Measurements from ENCODE around the gene CBFA2T2. TPM values are rescaled to one million over a fixed set of nuclear protein-coding genes. Genes with fewer than 3 reads are reported as not detected.
A peak's percentile ranks its signal among the peaks of the same experiment; 100 is the strongest.

Gene CBFA2T2
- total RNA-seq, 1 experiment from 2014 or later: 2.9 TPM

DNA sequence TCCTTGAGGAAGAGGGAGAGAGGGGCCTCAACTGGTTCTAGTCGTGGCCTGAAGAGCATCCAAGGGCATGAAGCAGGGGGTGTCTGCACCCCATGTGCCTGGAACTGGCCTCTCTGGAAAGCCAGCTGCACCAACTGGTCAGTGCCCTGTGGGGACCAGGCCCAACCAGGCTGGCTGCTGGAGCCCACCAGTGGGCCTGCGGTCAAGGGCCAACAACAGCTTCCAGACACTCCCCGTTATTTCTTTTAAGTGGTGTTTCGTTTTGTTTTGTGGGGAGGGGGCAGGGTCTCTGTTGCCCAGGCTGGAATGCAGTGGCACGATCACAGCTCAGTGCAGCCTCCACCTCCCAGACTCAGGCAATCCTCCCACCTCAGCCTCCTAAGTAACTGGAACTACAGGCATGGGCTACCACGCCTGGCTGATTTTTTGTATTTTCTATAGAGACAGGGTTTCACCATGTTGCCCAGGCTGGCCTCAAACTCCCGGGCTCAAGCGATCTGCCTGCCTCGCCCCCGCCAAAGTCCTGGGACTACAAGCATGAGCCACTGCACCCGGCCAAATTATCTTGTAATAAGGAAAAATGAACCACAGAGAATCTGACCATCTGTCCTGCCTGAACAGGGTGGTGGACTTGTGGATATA is 160.3 kb downstream of the CBFA2T2 start:
- no peak for DNase-seq (ENCODE audit: low read depth)

DNA sequence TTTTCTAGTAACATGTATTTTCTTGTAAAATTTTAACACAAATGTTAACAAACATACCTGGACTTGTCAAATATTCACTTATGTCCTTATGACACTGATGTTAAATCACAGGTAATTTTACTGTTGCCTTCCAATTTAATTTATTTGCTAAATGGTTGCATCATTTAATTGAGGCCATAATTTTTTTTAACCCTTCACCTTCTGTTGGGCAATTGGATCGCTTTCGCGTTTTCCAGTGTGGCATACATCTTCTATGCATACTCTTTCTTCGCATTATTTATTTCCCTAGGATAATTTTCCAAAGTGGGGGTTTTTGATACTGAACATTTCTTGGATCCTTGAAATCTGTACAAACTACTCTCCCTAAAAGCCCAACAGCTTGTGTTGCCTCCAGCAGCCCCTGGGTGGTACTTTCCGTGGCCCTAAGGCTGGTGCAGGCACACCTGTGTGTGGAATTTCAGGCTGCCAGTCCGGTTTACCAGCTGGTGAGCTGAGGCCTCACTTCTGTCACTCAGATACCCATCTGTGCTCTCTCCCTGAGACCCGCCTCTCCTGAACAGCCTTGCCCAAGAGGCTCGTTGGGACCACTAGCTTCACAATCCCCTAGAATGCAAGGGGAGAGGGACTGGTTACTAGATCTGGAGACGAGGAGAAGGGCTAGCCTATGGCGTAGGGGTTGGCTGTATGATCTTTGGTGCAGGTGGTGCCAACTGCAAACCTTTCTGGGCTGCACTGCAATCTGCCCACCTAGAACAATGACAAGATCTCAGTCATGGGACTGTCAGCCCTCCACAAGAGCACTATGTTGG is 161.1 kb downstream of the CBFA2T2 start:
- DNase-seq (ENCODE audit: low read depth): no peak

DNA sequence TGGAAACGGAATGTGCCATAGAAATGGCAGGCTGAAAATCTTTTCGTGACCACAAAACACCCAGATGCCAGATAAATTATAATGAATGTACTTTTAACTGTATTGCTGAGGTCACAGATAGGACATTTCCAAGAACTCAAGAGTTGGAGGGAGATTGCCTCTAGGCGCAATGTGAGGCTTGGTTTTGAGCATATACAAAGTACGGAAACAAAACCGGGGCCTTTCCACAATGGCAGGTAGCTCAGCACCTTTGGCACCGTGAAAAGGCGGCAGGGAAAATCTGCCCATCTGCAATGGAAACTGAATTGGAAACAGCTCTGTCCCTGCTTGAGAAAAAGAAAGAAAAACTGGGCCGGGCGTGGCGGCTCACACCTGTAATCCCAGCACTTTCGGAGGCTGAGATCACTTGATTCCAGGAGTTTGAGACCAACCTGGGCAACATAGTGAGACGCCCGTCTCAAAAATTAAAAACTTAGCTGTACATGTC is 161.7 kb downstream of the CBFA2T2 start:
- DNase-seq (ENCODE audit: low read depth): no peak

DNA sequence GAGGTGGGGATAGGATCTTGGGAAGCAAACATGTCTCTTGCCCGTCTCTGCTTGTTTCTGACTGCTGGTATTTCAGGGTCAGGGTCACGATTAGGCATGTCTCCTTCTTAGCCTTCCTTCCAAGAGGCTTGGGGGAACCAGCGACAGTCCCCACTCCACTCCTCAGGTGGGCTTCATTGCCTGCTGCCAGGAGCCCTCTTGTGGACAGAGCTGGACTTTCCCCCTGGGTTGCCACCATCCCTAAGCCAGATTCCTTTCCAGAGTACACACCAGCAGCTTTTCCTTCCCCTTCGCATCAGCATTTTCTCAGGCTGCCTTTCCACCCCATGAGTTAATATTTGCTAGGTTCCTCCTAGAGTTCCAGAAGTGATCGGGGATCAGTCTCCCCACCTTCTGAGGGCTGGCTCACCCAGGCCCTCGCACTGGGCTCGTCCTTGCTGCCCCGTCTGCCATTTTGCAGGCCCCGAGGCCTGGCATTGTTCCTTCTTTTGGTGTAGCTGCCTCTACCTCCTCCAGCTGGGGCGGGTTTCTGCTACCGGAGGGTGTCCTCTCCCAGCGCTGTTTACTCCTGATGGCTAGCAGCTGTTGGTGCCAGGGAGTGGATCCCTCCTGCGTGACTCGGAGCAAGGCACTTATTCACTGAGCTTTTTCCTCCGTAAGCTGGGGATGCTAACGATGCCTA is 163.5 kb downstream of the CBFA2T2 start:
- peak; percentile 61 for DNase-seq (ENCODE audit: low read depth)

DNA sequence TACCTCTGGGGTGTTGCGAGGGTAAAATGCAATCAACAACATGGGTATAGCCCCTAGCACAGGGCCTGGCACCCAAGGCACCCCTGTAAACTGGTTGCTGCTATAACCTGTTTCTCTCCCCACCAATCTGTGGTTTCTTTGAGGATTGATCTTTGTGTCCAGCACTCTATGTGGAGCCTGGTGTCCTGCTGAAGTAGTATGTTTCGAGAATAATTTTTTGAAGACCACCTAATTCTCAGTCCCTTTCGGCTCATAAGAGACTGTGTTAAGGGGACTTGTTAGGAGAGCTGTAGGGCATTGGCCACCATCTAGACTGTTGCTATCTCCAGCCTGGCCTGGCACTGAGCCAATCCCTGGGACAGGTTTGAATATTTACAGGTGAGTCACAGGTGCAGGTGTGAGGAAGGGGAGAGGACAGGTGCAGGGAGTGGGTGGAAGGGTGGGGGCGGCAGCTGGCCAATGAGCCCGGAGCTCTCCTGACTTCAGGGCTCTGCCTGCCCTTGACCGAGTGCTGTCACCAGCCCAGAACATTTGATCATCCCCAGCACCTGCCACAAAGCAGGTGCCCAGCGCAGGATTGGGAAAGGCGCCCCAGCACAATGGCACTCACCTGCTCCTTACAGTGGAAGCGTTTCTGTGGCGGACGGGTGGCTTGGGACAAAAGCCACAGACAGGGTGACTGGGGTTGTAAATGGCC is 164.2 kb downstream of the CBFA2T2 start:
- no peak for DNase-seq (ENCODE audit: low read depth)

DNA sequence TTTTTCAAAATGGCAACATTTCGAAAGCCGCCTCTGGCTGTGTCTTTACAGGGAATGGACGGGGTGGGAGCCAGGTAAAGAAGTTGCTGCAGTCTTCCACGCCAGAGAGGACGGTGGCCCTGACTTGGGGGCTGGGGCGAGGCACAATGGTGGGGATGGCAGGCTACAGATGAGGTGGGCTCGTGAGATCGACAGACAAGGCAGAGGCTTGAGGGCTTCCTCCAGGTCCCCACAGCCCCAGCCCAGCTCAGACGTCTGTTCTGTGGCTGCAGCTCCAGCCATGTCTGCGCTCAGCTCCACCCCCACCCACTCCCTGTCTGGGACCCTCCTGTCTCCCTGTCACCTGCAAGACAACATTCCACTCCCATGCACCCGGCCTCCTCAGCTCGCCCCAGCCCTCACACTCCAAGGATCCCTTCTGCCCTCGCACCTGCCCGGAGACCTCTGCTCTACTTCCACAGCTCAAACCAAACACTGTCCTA is 164.8 kb downstream of the CBFA2T2 start:
- DNase-seq (ENCODE audit: low read depth): no peak

DNA sequence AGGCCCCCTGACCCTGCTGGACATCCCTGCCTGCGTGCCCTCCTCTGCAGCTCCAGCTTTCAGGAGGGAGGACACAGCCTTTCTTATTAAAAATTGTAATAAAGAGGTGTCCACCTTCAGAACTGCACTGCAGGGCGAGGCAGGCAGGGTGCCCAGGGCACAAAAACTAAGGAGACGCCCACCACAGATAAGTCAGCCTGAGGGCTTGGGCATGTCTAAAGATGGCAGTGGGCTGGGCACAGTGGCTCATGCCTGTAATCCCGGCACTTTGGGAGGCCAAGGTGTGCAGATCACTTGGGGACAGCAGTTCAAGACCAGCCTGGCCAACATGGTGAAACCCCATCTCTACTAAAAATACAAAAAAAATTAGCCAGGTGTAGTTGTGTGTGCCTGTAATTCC is 165.3 kb downstream of the CBFA2T2 start:
- no peak for DNase-seq (ENCODE audit: low read depth)

DNA sequence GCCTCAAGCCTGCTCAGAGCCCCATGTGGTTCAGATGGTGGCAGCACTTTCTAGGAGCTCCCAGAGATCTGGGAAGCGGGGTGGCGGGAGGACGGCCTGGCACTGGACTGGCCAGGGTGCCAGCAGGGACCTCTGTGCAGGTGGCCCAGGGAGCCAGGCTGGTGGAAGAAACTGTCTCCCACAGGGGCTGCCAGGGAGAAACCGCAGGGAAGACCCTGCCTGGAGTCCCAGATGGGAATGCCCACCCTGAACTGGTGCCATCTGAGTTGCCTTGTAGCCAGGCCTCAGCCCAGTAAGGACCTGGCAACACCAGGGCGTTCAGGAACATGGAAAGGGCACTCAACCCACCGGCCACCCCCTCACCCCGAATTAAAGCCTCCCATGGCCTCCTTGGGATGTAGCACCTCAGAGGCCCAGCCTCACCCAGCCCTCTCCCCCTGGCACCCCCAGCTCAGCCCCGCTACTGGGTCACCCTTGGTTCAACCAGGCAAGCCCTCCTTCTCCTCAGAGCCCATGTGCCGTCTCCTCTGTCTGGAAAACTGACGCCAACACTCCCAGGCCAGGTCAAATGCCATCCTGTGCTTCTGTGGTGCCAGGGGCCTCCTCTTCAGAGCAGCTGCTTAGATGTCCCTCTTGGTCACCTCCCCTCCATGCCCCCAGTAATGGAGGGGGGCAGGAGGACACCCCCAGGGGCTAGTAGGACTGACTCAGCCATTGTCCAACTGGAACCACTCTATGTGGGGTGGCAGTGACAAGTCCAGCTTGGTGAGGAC is 166.3 kb downstream of the CBFA2T2 start:
- DNase-seq (ENCODE audit: low read depth): no peak

DNA sequence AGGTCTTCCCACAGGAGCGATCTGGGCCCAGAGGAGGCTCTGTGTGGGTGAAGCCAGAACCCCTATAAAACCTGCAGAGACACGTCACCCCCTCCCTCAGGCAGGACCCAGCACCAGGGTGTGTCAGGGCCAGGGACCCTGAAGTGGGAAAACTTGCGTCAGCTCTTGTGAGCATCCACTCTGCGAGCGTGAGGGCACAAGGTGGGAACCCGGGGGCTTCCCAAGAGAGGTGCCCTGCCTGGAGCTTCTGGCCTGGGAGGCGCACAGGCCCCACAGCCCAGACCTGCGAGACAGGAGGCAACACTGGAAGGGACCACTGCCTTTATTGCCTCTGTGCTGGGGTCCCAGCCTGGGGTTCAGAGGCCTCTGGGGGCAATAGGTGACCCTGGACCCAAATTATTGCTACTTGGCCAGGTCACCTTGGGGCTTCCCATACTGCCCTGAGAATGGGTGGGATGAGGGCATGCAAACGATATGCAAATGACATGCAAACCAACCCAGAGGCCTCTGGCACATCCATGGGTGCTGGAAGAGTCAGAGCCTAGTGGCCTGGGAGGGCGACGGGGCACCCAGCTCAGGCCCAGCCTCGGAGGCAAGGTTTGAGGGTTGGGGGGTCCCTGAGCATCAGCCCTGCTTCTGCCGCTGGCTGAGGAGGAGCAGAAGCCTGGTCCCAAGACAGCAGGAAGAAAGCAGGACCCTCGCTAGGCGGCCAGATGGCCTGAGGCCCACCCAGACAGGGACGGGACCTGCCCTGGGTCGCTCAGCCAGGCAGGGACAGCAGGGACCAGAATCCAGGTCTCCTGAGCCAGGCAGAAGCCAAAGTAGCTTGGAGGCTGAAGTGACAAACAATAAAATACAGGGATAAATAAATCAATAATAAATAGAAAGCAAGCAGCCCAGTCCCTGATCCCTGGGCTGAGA is 167.1 kb downstream of the CBFA2T2 start:
- DNase-seq (ENCODE audit: low read depth): no peak

DNA sequence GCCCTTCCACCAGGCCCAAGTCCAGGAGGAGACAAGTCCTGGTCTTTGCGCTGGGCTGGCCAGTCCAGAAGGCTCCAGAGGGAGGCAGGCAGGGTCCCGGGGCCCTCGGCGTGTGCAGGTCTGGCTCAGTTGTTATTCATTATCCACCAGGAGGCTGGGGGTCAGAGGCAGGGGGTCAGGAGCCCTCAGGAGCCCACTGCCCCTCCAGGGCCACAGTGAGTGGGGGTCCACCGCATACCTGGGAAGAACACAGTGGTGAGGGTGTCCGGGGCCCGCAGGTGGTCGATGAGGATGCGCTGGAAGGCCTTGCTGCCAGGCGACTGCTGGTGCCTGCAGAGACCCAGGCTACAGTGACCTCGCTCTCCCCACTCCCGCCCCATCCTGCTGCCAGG is 167.8 kb downstream of the CBFA2T2 start:
- DNase-seq (ENCODE audit: low read depth): no peak

DNA sequence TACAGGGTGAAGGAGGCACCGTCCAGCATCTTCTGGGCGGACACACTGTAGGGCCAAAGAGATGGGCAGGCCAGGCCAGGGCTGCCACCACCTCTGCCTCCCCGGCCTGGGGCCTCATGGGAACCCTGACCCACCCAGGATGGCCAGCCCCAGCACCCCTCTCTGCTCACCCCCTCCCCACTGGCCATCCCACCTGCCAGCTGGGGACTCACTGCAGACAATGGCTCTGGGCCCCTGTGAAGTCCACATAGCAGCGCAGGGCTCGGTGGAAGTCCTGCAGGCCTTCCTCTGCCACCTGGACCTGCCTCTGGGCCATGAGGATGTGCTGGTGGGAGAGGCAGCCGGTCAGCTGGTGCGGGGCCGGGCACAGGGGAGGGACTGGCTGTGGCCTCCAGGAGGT is 168.6 kb downstream of the CBFA2T2 start:
- DNase-seq (ENCODE audit: low read depth): no peak

DNA sequence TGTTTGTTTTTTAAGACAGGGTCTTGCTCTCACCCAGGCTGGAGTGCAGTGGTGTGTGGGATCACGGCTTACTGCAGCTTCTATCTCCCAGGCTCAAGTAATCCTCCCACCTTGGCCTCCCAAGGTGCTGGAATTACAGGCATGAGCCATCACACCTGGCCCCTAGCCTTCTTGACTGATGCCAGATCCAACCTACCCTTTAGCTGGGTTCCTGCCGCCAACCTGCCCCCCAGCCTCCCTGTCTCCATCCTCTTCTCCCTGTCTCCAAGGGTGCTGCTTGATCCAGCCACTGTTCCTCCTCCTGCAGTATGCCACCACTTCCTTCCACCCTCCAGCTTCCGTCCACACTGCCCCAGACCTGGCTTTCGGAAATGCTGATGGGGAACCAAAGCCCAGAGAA is 169.0 kb downstream of the CBFA2T2 start:
- no peak for DNase-seq (ENCODE audit: low read depth)

DNA sequence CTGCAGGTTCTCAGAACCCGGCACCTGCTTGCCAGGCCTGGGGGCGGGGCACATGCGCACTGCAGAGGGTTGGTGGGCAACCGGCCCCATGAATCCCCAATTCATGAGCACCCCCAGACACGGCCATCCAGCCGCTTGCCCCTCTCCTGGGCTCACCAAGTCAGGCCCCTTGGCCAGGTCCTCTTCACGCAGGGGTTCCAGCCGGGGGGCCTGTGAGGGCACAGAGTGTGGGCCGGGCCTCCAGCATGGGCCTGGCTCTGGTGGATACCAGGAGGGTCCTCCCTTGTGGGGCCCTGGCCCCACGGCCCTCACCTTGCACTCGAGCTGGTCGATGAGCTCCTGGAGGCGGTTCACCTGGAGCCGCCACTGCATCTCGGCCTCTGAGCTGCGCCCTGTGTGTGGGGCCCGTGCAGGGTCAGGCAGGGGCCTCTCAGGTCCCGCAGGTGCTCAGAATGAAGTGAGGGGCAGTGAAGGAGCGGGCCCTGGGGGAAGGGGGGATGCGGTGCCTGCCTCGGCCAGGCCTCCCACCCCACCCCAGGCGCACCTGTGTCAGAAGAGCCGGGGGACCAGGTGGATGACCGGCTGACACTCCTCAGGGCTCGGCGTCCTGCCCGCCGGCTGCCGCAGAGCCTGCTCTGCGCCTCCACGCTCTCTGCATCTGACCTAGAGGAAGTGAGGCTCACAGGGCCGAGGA is 169.6 kb downstream of the CBFA2T2 start:
- DNase-seq (ENCODE audit: low read depth): no peak

DNA sequence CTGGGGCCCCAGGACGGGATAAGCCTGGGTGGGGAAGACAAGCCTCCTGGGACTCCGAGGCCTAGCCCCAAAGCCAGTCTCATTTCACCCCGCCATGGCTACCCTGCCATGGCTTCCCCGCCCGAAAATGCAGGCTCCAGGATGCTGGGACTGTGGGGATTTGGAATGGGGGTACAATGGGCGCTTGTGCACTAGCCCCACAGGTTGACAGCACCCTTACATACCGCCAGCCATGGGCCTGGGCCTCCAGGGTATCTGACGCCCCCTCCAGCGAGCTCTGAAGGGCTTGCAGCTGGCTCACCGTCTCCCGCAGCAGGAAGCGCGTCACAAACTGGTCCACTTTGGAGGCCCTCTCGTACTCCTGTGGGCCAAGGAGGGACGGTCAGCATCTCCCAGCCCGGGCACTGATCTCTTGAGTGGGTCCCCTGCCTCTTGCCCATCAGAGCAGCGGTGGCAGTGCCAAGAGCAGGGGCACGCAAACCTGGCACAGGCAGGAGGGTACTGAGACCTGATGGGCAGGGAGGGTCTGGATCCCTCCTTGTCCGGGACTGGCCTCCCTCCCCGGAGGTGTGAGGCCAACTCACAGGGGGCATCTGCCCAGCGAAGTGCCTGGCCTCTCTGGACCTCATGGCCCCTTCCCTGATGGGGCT is 170.3 kb downstream of the CBFA2T2 start:
- no peak for DNase-seq (ENCODE audit: low read depth)

DNA sequence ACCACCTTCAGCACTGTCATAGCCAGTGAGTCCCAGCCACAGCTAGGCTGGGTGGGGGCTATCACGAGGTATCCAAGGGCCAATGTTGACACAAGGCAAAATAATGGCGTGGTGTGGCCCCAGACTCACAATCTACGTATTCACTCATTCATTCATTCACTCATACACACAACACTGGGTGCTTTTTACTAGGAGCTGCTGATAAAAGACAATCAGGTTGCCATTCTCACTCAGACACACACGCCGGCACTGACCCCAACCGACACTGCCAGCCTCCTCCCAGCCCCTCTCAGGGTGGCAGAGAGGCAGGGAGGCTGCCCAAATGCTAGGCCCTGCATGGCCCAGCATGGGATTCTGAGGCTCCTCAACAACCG is 170.8 kb downstream of the CBFA2T2 start:
- DNase-seq (ENCODE audit: low read depth): no peak

DNA sequence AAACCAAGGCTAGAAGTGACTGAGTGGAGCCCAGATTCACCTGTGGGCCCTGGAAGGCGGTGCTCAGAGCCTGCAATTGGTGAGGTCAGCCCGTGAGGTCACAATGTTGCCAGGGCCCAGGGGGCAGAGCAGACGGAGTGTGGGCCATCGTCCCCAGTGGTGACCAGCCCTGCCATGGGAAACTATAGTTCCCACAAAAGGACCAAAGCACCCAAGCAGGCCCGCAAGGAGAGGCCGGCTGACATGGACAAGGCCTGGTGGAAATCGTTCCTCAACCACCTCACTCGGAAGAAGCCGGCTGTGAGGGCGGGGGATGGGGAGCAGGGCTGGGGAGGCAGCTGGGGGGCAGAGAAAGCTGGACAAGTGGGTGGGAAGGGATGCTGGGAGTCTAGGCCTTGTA is 172.3 kb downstream of the CBFA2T2 start, which contains the start of gene C20orf144:
TSS of gene C20orf144 (plus strand) at position 156 of the 400 bp plus-strand sequence. CDS start at position 175, 19 bp downstream.
- DNase-seq (ENCODE audit: low read depth): no peak

DNA sequence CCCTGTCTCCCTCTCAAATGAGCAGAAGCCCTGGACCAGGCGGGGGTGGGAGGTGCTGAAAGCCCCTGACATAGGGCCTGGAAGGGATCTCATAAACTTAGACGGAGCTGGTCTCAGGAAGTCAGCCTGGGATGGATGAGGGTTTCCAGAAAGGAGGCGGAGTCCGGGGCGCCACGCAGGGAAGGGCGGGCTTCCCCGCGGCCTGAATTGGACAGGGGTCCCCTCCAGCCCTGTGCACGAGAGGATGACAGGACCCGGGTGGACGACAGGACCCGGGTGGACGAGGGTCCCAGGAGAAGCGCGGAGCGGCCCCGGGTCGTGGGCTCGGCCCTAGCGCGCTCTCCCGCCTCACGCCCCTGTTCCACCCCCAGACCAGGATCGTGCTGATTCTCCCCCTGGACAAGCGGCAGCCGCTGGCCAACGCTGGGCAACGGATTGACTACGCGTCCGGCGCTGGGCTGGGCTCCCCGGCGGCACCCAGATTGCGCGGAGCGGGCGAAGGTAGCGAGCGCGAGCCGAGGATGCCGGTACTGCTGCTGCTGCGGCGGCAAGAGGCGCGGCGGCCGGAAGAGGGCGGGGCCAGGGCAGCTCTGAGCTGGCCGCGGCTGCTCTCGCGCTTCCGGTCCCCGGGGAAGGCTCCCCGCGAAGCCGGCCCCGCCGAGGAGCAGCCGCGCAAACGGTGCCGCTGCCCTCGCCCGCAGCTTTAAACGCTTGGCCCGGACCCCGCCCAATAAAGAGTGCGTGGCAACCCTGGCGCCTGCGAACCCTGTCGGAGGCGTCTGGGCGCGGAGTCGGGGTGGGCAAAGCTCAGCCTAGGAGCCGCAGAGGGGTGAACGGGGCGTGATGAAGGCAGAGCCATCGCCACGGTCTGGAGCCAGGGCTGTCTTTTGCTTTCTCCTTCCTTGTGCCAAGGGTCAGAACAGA is 173.5 kb downstream of the CBFA2T2 start:
- peak; percentile 65 for DNase-seq (ENCODE audit: low read depth)

Data from HT1080 (cell line).